ENCODE results near the gene TJAP1. TPM values are rescaled to one million over a fixed set of nuclear protein-coding genes. Genes with fewer than 3 reads are reported as not detected.

TJAP1 gene
- total RNA-seq, 1 donor from 2014 or later, result 30.9 TPM

DNA sequence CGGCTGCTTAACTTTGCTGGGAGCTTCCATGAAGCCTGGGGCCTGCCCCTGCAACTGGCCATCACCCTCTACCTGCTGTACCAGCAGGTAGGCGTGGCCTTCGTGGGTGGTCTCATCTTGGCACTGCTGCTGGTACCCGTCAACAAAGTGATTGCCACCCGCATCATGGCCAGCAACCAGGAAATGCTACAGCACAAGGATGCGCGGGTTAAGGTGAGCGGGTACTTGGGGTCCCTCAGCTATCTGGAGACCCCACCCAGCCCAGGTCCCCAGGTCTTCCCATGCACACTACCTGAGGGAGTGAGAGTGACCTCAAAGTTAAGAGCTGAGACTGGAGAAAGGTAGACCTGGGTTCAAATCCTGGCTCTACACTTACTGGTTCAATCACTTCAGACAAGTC is 44.2 kb upstream of the TJAP1 start:
- DNase-seq, result no peak
- Mint-ChIP-seq H3K36me3 (ENCODE audit: unreplicated experiment) (peaks cover 5% of the 10 kb centered on the region), H3K9me3 (ENCODE audit: unreplicated experiment) (peaks cover 2% of the 10 kb centered on the region), H3K27ac (ENCODE audit: unreplicated experiment) (no peak overlapping the region), H3K4me3 (ENCODE audit: unreplicated experiment) (no peak overlapping the region), H3K27me3 (ENCODE audit: unreplicated experiment) (peaks cover 6% of the 10 kb centered on the region), H3K4me1 (ENCODE audit: low read depth, unreplicated experiment) (peaks cover 6% of the 10 kb centered on the region)
- TF ChIP-seq, protein P1, sequence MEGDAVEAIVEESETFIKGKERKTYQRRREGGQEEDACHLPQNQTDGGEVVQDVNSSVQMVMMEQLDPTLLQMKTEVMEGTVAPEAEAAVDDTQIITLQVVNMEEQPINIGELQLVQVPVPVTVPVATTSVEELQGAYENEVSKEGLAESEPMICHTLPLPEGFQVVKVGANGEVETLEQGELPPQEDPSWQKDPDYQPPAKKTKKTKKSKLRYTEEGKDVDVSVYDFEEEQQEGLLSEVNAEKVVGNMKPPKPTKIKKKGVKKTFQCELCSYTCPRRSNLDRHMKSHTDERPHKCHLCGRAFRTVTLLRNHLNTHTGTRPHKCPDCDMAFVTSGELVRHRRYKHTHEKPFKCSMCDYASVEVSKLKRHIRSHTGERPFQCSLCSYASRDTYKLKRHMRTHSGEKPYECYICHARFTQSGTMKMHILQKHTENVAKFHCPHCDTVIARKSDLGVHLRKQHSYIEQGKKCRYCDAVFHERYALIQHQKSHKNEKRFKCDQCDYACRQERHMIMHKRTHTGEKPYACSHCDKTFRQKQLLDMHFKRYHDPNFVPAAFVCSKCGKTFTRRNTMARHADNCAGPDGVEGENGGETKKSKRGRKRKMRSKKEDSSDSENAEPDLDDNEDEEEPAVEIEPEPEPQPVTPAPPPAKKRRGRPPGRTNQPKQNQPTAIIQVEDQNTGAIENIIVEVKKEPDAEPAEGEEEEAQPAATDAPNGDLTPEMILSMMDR (IDR thresholded peaks at IDR 0.05; ENCODE audit: partially characterized antibody, unreplicated experiment), result no peak

DNA sequence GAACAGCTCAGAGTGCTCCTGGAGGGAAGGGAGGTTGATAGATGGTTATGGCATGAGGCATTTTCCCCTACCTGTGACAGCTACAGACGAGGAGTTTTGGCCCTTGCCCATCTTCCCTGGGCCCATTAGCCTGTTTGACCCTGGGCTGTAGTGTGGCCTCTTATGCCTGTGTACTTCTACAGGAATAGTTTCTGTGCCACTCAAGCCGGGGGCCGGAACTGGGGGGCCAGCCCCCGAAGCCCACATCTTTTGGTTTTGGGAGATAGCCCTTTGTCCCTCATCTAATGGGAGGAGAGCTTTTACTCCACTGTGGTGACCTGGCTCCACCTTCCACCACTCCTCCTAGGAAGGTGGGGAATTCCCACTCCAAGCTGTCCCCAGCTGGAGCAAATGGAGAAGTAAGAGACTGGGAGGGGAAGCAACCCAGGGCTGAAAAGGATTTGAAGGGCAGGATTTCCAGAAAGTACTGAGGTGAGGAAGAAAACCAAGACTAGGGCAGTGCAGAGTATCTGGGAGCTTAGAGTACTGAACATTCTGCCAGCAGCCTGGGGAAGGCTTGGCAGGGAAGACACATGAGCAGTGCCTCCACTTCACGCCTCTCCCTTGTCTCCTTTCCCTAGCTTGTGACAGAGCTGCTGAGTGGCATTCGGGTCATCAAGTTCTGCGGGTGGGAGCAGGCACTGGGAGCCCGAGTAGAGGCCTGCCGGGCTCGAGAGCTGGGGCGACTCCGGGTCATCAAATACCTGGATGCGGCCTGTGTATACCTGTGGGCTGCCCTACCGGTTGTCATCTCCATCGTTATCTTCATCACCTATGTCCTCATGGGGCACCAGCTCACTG is 43.1 kb upstream of the TJAP1 start:
- H3K27me3 Mint-ChIP-seq (ENCODE audit: unreplicated experiment), result peaks cover 3% of the 10 kb centered on the region
- H3K36me3 Mint-ChIP-seq (ENCODE audit: unreplicated experiment), result peaks cover 5% of the 10 kb centered on the region
- H3K4me1 Mint-ChIP-seq (ENCODE audit: low read depth, unreplicated experiment), result no peaks in the 10 kb centered on the region
- DNase-seq, result no peak
- no peak overlapping the region for H3K4me3 Mint-ChIP-seq (ENCODE audit: unreplicated experiment)
- no peaks in the 10 kb centered on the region for H3K9me3 Mint-ChIP-seq (ENCODE audit: unreplicated experiment)
- TF ChIP-seq, protein P1 (IDR thresholded peaks at IDR 0.05; ENCODE audit: partially characterized antibody, unreplicated experiment), result no peak
- no peak overlapping the region for H3K27ac Mint-ChIP-seq (ENCODE audit: unreplicated experiment)

DNA sequence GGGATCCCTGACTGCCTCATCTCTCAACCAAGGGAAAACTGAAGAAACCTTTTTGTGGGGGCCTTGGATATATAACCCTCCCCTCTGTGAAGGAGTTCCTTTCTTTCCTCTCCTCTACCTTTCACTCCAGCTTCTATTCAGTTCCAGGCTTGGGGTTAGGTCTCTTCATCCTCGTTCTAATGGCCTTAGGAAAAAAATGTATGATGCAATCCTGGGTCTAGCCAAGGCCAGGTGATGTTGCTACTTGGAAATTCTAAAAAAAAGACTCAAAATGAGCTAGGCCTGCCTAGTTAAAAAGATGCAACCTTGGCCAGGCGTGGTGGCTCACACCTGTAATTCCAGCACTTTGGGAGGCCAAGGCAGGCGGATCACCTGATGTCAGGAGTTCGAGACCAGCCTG is 42.4 kb upstream of the TJAP1 start:
- no peaks in the 10 kb centered on the region for H3K4me1 Mint-ChIP-seq (ENCODE audit: low read depth, unreplicated experiment)
- TF ChIP-seq, protein P1 (IDR thresholded peaks at IDR 0.05; ENCODE audit: partially characterized antibody, unreplicated experiment), result no peak
- H3K4me3 Mint-ChIP-seq (ENCODE audit: unreplicated experiment), result no peak overlapping the region
- DNase-seq, result no peak
- H3K9me3 Mint-ChIP-seq (ENCODE audit: unreplicated experiment), result no peaks in the 10 kb centered on the region
- peaks cover 3% of the 10 kb centered on the region for H3K27me3 Mint-ChIP-seq (ENCODE audit: unreplicated experiment)
- H3K36me3 Mint-ChIP-seq (ENCODE audit: unreplicated experiment), result peaks cover 5% of the 10 kb centered on the region
- H3K27ac Mint-ChIP-seq (ENCODE audit: unreplicated experiment), result no peak overlapping the region

DNA sequence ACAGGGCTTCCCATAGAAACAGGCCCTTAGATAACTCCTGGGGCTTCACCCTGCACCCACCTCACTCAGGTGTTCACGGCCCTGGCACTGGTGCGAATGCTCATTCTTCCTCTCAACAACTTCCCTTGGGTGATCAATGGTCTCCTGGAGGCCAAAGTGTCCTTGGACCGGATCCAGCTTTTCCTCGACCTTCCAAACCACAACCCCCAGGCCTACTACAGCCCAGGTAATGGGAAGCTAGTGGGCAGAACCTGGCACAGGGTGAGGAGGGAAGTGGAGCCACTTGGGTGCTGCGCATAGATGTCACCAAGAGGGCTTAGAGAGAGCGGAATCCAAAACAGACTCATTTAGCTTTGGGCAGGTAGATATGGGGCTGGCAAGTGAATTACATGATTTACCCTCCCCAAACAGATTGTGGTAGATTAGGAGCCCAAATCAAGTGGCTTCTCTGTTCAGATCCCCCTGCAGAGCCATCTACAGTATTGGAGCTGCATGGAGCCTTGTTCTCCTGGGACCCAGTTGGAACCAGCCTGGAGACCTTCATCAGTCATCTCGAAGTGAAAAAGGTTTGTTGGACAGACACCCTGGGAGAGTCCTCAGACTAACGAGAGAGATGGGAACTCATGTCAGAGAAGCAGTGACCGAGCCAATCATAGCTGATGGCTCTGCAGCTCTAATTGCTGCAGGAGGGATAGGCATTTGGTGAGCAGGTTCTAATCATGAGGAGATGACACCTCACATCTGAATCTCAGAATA is 41.5 kb upstream of the TJAP1 start:
- H3K4me1 Mint-ChIP-seq (ENCODE audit: low read depth, unreplicated experiment), result no peaks in the 10 kb centered on the region
- peaks cover 3% of the 10 kb centered on the region for H3K27me3 Mint-ChIP-seq (ENCODE audit: unreplicated experiment)
- peaks cover 5% of the 10 kb centered on the region for H3K36me3 Mint-ChIP-seq (ENCODE audit: unreplicated experiment)
- no peak for DNase-seq
- no peaks in the 10 kb centered on the region for H3K9me3 Mint-ChIP-seq (ENCODE audit: unreplicated experiment)
- H3K4me3 Mint-ChIP-seq (ENCODE audit: unreplicated experiment), result no peak overlapping the region
- TF ChIP-seq, protein P1 (IDR thresholded peaks at IDR 0.05; ENCODE audit: partially characterized antibody, unreplicated experiment), result no peak
- no peak overlapping the region for H3K27ac Mint-ChIP-seq (ENCODE audit: unreplicated experiment)

Measured in glutamatergic neuron (in vitro differentiated cells).